Duodenal mucosa (tissue), 2 donors: Measurements from ENCODE around the gene RBPJ.
"Not testable (repeated sequence)": the region's sequence is repeated elsewhere in the genome, so short reads cannot be mapped to it uniquely, and the experiment has no call there.

Experiments
- H3K27ac ChIP-seq: one replicate; pipeline ENCODE4 v1.7.0; 2013; ENCODE audit warnings: low read depth, low read length
- H3K27me3 ChIP-seq, 2 donors: one replicate each; pipeline ENCODE4 v1.7.0; 2013; ENCODE audit warnings: low read length in 2 of 2, control low read depth in 1 of 2; ENCODE audit not compliant: insufficient read depth in 2 of 2, control insufficient read depth in 1 of 2
- H3K36me3 ChIP-seq, 2 donors: one replicate each; pipeline ENCODE4 v1.7.0; 2013; ENCODE audit warnings: low read length in 2 of 2, control low read depth in 1 of 2; ENCODE audit not compliant: insufficient read depth in 2 of 2, control insufficient read depth in 1 of 2
- H3K4me1 ChIP-seq, 2 donors: one replicate each; pipeline ENCODE4 v1.7.0; 2013; ENCODE audit warnings: low read length in 2 of 2, control low read depth in 1 of 2; ENCODE audit not compliant: insufficient read depth in 2 of 2, control insufficient read depth in 1 of 2
- H3K4me3 ChIP-seq, 2 donors: one replicate each; pipeline ENCODE4 v1.7.0; 2013; ENCODE audit warnings: low read length in 2 of 2, low read depth in 1 of 2
- H3K9ac ChIP-seq, 2 donors: one replicate each; pipeline ENCODE4 v1.7.0; 2013; ENCODE audit warnings: low read length in 2 of 2, low read depth in 1 of 2
- H3K9me3 ChIP-seq, 2 donors: one replicate each; pipeline ENCODE4 v1.7.0; 2013; ENCODE audit warnings: low read length in 2 of 2, control low read depth in 1 of 2; ENCODE audit not compliant: control insufficient read depth in 1 of 2

The RBPJ gene

DNA sequence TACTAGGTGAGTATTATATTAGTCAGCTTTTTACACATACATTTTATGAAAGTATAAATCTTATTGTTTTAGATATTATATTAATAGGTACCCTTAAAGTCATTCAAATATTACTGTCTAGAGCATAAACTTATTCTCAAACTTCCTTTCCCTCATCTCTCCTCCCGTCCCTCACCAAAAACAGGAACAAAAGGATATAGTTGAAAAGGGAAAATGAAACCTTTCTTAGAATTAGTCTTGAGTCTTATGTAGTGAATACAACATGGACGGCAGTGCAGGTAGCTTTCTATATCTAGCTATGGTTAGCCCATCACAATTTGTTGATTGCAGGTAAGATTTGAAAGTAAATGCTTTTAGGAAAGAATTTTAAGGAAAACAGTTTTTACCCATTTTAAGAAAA lies 65.6 kb downstream of the RBPJ start:
- Histone ChIP-seq H3K9me3 (no peaks in the 10 kb centered on the region), H3K4me3 (no peak overlapping the region), H3K27ac (no peak overlapping the region), H3K4me1 (peaks cover 0 to 6% of the 10 kb centered on the region in 2 donors), H3K9ac (no peak overlapping the region), H3K36me3 (peaks cover 4 to 8% of the 10 kb centered on the region in 2 donors), H3K27me3 (no peaks in the 10 kb centered on the region)

DNA sequence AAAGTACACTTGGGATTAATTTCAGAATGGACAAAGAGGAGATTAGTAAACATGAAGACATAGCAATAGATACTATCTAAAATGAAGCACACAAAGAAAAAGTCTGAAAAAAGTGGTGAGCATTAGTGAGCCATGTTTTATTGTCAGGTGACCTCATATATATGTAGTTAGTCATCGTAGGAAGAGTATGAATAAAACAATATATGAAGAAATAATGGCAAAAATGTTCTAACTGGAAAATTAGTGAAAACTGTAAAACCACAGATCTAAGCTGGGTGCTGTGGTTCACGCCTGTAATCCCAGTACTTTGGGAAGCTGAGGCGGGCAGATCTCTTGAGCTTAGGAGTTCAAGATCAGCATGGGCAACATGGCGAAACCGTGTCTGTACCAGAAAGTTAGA lies 67.9 kb downstream of the RBPJ start:
- Histone ChIP-seq H3K27me3 (no peaks in the 10 kb centered on the region), H3K9ac (no peak overlapping the region), H3K4me3 (no peak overlapping the region), H3K4me1 (no peaks in the 10 kb centered on the region), H3K9me3 (no peaks in the 10 kb centered on the region), H3K27ac (no peak overlapping the region), H3K36me3 (peaks cover 4 to 8% of the 10 kb centered on the region in 2 donors)

DNA sequence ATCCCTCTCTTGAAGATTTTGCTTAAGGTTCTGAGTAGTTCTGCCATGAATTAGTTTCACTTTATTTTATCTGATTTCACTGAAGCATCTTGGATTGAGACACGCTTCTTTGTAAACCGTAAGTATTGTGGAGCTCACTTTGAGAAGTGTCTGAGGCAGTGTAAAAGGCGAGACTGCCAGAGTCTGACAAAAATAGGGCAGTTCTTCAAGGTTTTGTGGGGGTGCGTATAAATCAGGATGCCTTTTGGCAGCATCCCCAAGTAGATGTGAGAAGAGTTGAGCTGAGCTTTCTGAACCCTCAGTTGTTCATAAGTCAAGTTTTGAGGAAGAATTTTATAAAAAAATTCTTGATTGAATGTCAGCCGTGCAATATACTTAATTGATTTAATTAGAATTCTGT lies 76.3 kb downstream of the RBPJ start:
- Histone ChIP-seq H3K27me3 (no peaks in the 10 kb centered on the region), H3K4me1 (peaks cover 0 to 7% of the 10 kb centered on the region in 2 donors), H3K36me3 (peaks cover 0 to 4% of the 10 kb centered on the region in 2 donors), H3K27ac (no peak overlapping the region), H3K4me3 (no peak overlapping the region), H3K9ac (no peak overlapping the region), H3K9me3 (no peaks in the 10 kb centered on the region)

DNA sequence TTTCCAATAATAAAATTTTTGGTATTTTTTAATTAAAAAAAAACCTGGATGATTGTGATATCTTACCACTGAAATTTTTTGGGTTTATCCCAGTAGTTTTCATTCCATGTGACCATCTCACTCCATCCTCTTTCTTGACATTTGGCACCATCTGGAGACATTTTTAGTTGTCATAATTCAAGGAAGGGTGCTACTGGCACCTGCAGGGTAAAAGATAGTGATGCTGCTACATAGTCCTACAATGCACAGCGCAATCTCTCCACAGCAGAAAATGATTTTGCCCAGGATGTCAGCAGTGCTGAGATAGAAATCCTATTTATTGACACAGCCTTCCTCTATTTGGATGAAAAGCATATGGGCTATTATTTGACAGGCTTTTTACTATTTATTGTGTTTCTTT lies 79.3 kb downstream of the RBPJ start:
- Histone ChIP-seq H3K4me1 (peaks cover 9 to 22% of the 10 kb centered on the region in 2 donors), H3K9me3 (no peaks in the 10 kb centered on the region), H3K4me3 (no peak overlapping the region)

DNA sequence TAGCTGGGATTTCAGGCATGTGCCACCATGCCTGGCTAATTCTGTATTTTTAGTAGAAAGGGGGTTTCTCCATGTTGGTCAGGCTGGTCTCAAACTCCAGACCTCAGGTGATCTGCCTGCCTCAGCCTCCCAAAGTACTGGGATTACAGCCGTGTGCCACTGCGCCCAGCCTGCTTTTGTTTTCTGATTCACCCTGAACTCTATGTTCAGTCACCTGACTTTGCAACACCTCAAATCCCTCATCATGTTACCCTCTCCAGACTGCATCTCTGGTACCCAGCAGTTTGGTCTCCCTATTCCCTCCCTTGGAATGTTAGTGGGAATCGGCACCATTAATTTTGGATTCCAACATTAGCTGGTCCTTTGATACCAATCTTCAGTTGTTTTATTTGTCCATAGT lies 81.2 kb downstream of the RBPJ start:
- peaks cover 6 to 11% of the 10 kb centered on the region in 2 donors for H3K9me3 ChIP-seq
- H3K27ac ChIP-seq, H3K4me3 ChIP-seq, H3K27me3 ChIP-seq, H3K9ac ChIP-seq: not testable (repeated sequence)
- peaks cover 9 to 24% of the 10 kb centered on the region in 2 donors for H3K4me1 ChIP-seq
- H3K36me3 ChIP-seq: peaks cover 6 to 14% of the 10 kb centered on the region in 2 donors

More for the DNA sequence above, 79.3 kb downstream of the RBPJ start:
- H3K9ac ChIP-seq: no peak overlapping the region
- H3K27ac ChIP-seq: no peak overlapping the region
- H3K27me3 ChIP-seq: no peaks in the 10 kb centered on the region
- peaks cover 0 to 4% of the 10 kb centered on the region in 2 donors for H3K36me3 ChIP-seq

- H3K4me1 ChIP-seq: peaks cover 9 to 24% of the 10 kb centered on the region in 2 donors
- H3K9ac ChIP-seq: no peak overlapping the region
- no peaks in the 10 kb centered on the region for H3K27me3 ChIP-seq
- H3K36me3 ChIP-seq: peaks cover 6 to 17% of the 10 kb centered on the region in 2 donors
- H3K9me3 ChIP-seq: peaks cover 6 to 11% of the 10 kb centered on the region in 2 donors
- no peak overlapping the region for H3K4me3 ChIP-seq
- H3K27ac ChIP-seq: no peak overlapping the region
Measured at GRCh38 chr4:26402458-26402857, 81.6 kb downstream of the RBPJ start.

GRCh38 chr4:26404743-26405206 lies 84.0 kb downstream of the RBPJ start:
- no peak overlapping the region for H3K9ac ChIP-seq
- no peaks in the 10 kb centered on the region for H3K27me3 ChIP-seq
- peaks cover 9 to 24% of the 10 kb centered on the region in 2 donors for H3K4me1 ChIP-seq
- H3K4me3 ChIP-seq: no peak overlapping the region
- H3K36me3 ChIP-seq: peaks cover 6 to 13% of the 10 kb centered on the region in 2 donors
- H3K27ac ChIP-seq: no peak overlapping the region
- peaks cover 6 to 11% of the 10 kb centered on the region in 2 donors for H3K9me3 ChIP-seq

- peaks cover 9 to 26% of the 10 kb centered on the region in 2 donors for H3K4me1 ChIP-seq
- peaks cover 6 to 13% of the 10 kb centered on the region in 2 donors for H3K36me3 ChIP-seq
- peaks cover 6 to 11% of the 10 kb centered on the region in 2 donors for H3K9me3 ChIP-seq
- no peaks in the 10 kb centered on the region for H3K27me3 ChIP-seq
- no peak overlapping the region for H3K4me3 ChIP-seq
- no peak overlapping the region for H3K9ac ChIP-seq
- H3K27ac ChIP-seq: no peak overlapping the region
Measured at GRCh38 chr4:26406346-26406975, 85.6 kb downstream of the RBPJ start.

DNA sequence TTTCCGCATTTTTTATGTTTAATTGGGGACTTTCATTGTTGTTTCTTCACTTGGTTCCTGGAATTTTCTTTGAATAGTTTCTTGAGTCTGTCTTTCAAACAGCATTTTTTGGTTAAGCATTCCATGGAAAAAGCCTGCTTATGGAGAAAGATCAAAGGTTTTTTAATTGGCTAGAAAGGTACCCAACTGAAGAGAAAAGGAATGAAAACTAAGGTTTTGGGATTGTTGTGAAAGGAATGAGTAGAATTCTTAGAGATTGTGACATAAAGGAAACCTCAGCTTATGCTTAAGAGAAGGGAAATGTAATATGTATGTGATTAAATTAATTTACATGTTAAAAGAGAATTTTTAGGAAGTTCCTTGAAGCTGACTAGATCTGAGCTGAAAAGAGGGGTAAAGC lies 86.7 kb downstream of the RBPJ start:
- peaks cover 6 to 11% of the 10 kb centered on the region in 2 donors for H3K9me3 ChIP-seq
- no peak overlapping the region for H3K27ac ChIP-seq
- no peak overlapping the region for H3K9ac ChIP-seq
- no peak overlapping the region for H3K4me3 ChIP-seq
- H3K36me3 ChIP-seq: peaks cover 8 to 16% of the 10 kb centered on the region in 2 donors
- no peaks in the 10 kb centered on the region for H3K27me3 ChIP-seq
- peaks cover 5 to 24% of the 10 kb centered on the region in 2 donors for H3K4me1 ChIP-seq

GRCh38 chr4:26410385-26411293 lies 89.8 kb downstream of the RBPJ start:
- Histone ChIP-seq H3K9ac (no peak overlapping the region), H3K4me3 (no peak overlapping the region), H3K4me1 (peaks cover 0 to 8% of the 10 kb centered on the region in 2 donors), H3K27ac (no peak overlapping the region), H3K36me3 (peaks cover 12 to 25% of the 10 kb centered on the region in 2 donors), H3K27me3 (no peaks in the 10 kb centered on the region), H3K9me3 (peaks cover 6 to 11% of the 10 kb centered on the region in 2 donors)
